Fibroblast of lung (primary cell): ENCODE data around the gene SNORC.

Source experiments
- CTCF ChIP-seq, 2 donors: IDR thresholded peaks in 1 of 2; conservative IDR thresholded peaks in 1 of 2; 1 replicate in 1 of 2; 2 replicates in 1 of 2; pipeline ENCODE4 v1.5.1; 2011 to 2012; ENCODE audit warnings: low read length in 2 of 2, control low read depth in 1 of 2, inconsistent platforms in 1 of 2, low read depth in 1 of 2, mild to moderate bottlenecking in 1 of 2
- EZH2 ChIP-seq: IDR thresholded peaks from 2 replicates; pipeline ENCODE4 v1.5.1; 2012; ENCODE audit warnings: low read length, control low read depth, mild to moderate bottlenecking; ENCODE audit errors: missing control alignments

GRCh38 chr2:232875256-232876121 is 5.4 kb downstream of the SNORC start:
- TF ChIP-seq CTCF (conservative IDR thresholded peaks at IDR 0.05 in 1 of 2, IDR thresholded peaks at IDR 0.05 in 1 of 2; ENCODE audit: low read depth in 1 of 2, low read length in 2 of 2) (no peak), EZH2 (peak; percentile 45)
